Measurements from ENCODE around the gene HPS1.

HPS1 gene

GRCh38 chr10:98390406-98390805, 56.3 kb downstream of the HPS1 start:
- Histone ChIP-seq H2BK5ac (ENCODE audit: low read length) (no peak overlapping the region), H3K4me3 (ENCODE audit: low read length in 2 of 2) (no peak overlapping the region), H3K4ac (ENCODE audit: low read length) (no peak overlapping the region), H3K9me3 (replicated peaks in 1 of 2; ENCODE audit: control insufficient read depth in 2 of 2, insufficient read depth in 1 of 2, low read depth in 1 of 2, low read length in 2 of 2) (no peaks in the 10 kb centered on the region), H3K9ac (ENCODE audit: low read depth, low read length, poor library complexity) (peak overlapping the region; percentile 61), H4K8ac (ENCODE audit: low read depth, low read length) (no peak overlapping the region), H2AK5ac (ENCODE audit: low read depth, low read length) (no peak overlapping the region), H3K14ac (ENCODE audit: low read length) (peak overlapping the region; percentile 72), H2BK15ac (ENCODE audit: low read length) (no peak overlapping the region), H2BK120ac (ENCODE audit: low read depth, low read length) (no peak overlapping the region), H2AFZ (ENCODE audit: low read length) (no peak overlapping the region), H3K4me1 (ENCODE audit: control insufficient read depth in 2 of 2, insufficient read depth in 1 of 2, low read depth in 1 of 2, low read length in 2 of 2) (no peaks in the 10 kb centered on the region), H3K18ac (ENCODE audit: low read length) (peak overlapping the region; percentile 49), H3K27me3 (ENCODE audit: control insufficient read depth in 3 of 3, insufficient read depth in 3 of 3, low read depth in 1 of 3, low read length in 3 of 3) (no peaks in the 10 kb centered on the region), H3K79me1 (ENCODE audit: low read depth, low read length) (no peaks in the 10 kb centered on the region), H4K91ac (ENCODE audit: low read depth, low read length, poor library complexity) (no peak overlapping the region), H2BK12ac (ENCODE audit: low read length) (no peak overlapping the region), H3K36me3 (replicated peaks in 1 of 2; ENCODE audit: control insufficient read depth in 2 of 2, insufficient read depth in 2 of 2, low read length in 2 of 2) (no peaks in the 10 kb centered on the region), H3K23ac (ENCODE audit: low read depth, low read length, poor library complexity) (no peak overlapping the region), H3K4me2 (ENCODE audit: insufficient read depth, low read length, poor library complexity, severe bottlenecking) (no peak overlapping the region), H3K27ac (replicated peaks; ENCODE audit: low read length) (no peak overlapping the region)
- DNase-seq (ENCODE audit: low spot score): no peak
- WGBS, 2 donors (ENCODE audit: extremely low coverage in 2 of 2, insufficient read length in 2 of 2, insufficient replicate concordance in 1 of 2): no CpG with 5 or more reads among the region's 4 CpGs

DNA sequence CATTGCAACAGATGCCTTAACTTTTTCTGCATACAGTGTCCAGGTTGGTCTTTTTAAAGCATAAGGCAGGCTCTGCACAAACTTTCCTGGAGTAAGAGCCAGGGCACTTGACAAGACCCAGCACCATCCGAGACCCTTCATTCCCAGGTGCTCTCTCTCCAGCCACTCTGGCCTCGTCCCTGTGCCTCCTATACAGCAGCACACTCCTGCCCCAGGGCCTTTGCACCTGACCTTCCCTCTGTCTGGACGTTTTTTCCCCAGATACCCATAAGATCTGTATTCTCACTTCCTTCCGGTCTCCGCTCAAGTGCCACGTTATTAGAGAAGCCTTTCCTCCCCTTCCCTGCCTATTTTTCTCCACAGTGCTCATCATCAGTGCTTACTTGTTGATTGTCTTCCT, 57.3 kb downstream of the HPS1 start:
- Histone ChIP-seq H3K14ac (ENCODE audit: low read length) (no peak overlapping the region), H3K36me3 (replicated peaks in 1 of 2; ENCODE audit: control insufficient read depth in 2 of 2, insufficient read depth in 2 of 2, low read length in 2 of 2) (no peaks in the 10 kb centered on the region), H3K27me3 (ENCODE audit: control insufficient read depth in 3 of 3, insufficient read depth in 3 of 3, low read depth in 1 of 3, low read length in 3 of 3) (no peaks in the 10 kb centered on the region), H2BK12ac (ENCODE audit: low read length) (no peak overlapping the region), H2AFZ (ENCODE audit: low read length) (no peak overlapping the region), H3K4me2 (ENCODE audit: insufficient read depth, low read length, poor library complexity, severe bottlenecking) (no peak overlapping the region), H3K4me3 (ENCODE audit: low read length in 2 of 2) (peak overlapping the region in 1 of 2 donors; percentile 24), H3K9me3 (replicated peaks in 1 of 2; ENCODE audit: control insufficient read depth in 2 of 2, insufficient read depth in 1 of 2, low read depth in 1 of 2, low read length in 2 of 2) (no peaks in the 10 kb centered on the region), H2AK5ac (ENCODE audit: low read depth, low read length) (no peak overlapping the region), H3K18ac (ENCODE audit: low read length) (no peak overlapping the region), H4K91ac (ENCODE audit: low read depth, low read length, poor library complexity) (no peak overlapping the region), H3K4me1 (ENCODE audit: control insufficient read depth in 2 of 2, insufficient read depth in 1 of 2, low read depth in 1 of 2, low read length in 2 of 2) (no peaks in the 10 kb centered on the region), H3K9ac (ENCODE audit: low read depth, low read length, poor library complexity) (no peak overlapping the region), H3K23ac (ENCODE audit: low read depth, low read length, poor library complexity) (no peak overlapping the region), H2BK120ac (ENCODE audit: low read depth, low read length) (no peak overlapping the region), H2BK15ac (ENCODE audit: low read length) (no peak overlapping the region), H2BK5ac (ENCODE audit: low read length) (no peak overlapping the region), H3K4ac (ENCODE audit: low read length) (no peak overlapping the region), H4K8ac (ENCODE audit: low read depth, low read length) (no peak overlapping the region), H3K27ac (replicated peaks; ENCODE audit: low read length) (no peak overlapping the region), H3K79me1 (ENCODE audit: low read depth, low read length) (no peaks in the 10 kb centered on the region)
- DNase-seq (ENCODE audit: low spot score): no peak
- no CpG with 5 or more reads among the region's 6 CpGs for WGBS, 2 donors (ENCODE audit: extremely low coverage in 2 of 2, insufficient read length in 2 of 2, insufficient replicate concordance in 1 of 2)

DNA sequence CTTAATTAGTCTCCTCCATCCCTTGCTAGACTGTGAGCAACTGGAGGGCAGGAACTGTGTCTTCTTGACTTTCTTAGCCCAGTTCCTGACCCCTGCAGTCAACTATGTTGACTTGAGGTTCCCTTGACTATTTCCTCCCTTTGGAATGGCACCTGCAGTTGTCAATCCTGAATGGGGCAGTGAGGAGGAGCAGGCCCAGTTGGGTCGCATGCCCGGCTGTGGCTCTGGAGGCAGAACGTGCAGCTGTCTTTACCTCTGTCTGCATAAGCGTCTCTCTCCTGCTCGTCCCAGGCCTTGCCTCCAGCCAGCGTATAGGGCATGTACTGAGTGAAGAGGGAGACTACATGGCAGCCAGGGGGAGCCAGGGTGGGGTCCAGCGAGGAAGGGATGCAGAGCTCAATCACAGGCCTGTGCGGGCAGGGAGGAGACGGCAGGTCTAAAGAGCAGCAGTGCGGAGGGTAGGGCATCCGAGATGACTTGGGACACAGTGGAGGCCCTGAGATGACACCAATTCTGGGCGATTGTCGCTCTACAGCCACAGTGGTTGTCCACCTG, 58.6 kb downstream of the HPS1 start:
- Histone ChIP-seq H3K36me3 (replicated peaks in 1 of 2; ENCODE audit: control insufficient read depth in 2 of 2, insufficient read depth in 2 of 2, low read length in 2 of 2) (no peaks in the 10 kb centered on the region), H2AK5ac (ENCODE audit: low read depth, low read length) (no peak overlapping the region), H2BK12ac (ENCODE audit: low read length) (no peak overlapping the region), H3K4me1 (ENCODE audit: control insufficient read depth in 2 of 2, insufficient read depth in 1 of 2, low read depth in 1 of 2, low read length in 2 of 2) (no peaks in the 10 kb centered on the region), H2AFZ (ENCODE audit: low read length) (no peak overlapping the region), H3K23ac (ENCODE audit: low read depth, low read length, poor library complexity) (peak overlapping the region; percentile 1), H3K9ac (ENCODE audit: low read depth, low read length, poor library complexity) (no peak overlapping the region), H3K4me2 (ENCODE audit: insufficient read depth, low read length, poor library complexity, severe bottlenecking) (no peak overlapping the region), H3K27me3 (ENCODE audit: control insufficient read depth in 3 of 3, insufficient read depth in 3 of 3, low read depth in 1 of 3, low read length in 3 of 3) (no peaks in the 10 kb centered on the region), H3K27ac (replicated peaks; ENCODE audit: low read length) (no peak overlapping the region), H3K18ac (ENCODE audit: low read length) (peak overlapping the region; percentile 48), H3K14ac (ENCODE audit: low read length) (no peak overlapping the region), H2BK15ac (ENCODE audit: low read length) (no peak overlapping the region), H4K91ac (ENCODE audit: low read depth, low read length, poor library complexity) (no peak overlapping the region), H3K4me3 (ENCODE audit: low read length in 2 of 2) (no peak overlapping the region), H3K9me3 (replicated peaks in 1 of 2; ENCODE audit: control insufficient read depth in 2 of 2, insufficient read depth in 1 of 2, low read depth in 1 of 2, low read length in 2 of 2) (no peaks in the 10 kb centered on the region), H2BK5ac (ENCODE audit: low read length) (no peak overlapping the region), H2BK120ac (ENCODE audit: low read depth, low read length) (no peak overlapping the region), H4K8ac (ENCODE audit: low read depth, low read length) (no peak overlapping the region), H3K79me1 (ENCODE audit: low read depth, low read length) (no peaks in the 10 kb centered on the region), H3K4ac (ENCODE audit: low read length) (peak overlapping the region; percentile 40)
- DNase-seq (ENCODE audit: low spot score): no peak
- no CpG with 5 or more reads among the region's 13 CpGs for WGBS, 2 donors (ENCODE audit: extremely low coverage in 2 of 2, insufficient read length in 2 of 2, insufficient replicate concordance in 1 of 2)

DNA sequence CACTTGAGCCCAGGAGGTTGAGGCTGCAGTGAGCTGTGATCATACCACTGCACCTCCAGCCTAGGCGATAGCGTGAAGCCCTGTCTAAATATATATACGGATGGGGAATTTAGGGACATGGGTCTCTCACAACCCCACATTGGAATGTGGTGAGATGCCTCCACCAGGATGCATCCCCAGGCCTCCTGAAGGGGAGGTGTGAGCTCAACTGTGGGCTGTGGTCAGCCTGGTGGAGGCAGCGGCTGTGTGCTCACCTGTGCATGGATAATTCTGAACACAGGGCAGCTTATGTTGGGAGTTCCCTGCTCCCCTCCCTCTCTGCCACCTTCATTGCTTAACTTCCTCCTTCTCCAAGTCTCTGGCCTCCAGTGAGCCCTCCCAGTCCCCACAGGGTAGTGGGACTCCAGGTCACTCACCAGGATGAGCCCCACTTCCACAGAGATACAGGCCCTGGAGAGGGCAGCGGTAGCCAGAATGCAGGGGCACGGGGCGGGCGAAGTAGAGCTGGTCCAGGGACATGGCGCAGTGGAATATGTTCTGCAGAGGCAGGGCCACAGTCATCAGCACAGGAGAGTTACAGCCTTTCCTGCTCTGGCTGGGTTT, 62.1 kb downstream of the HPS1 start:
- H3K9ac ChIP-seq (ENCODE audit: low read depth, low read length, poor library complexity): peak overlapping the region; percentile 12
- no peak overlapping the region for H3K27ac ChIP-seq (replicated peaks; ENCODE audit: low read length)
- H3K27me3 ChIP-seq (ENCODE audit: control insufficient read depth in 3 of 3, insufficient read depth in 3 of 3, low read depth in 1 of 3, low read length in 3 of 3): no peaks in the 10 kb centered on the region
- no peak overlapping the region for H3K4me3 ChIP-seq (ENCODE audit: low read length in 2 of 2)
- H3K9me3 ChIP-seq (replicated peaks in 1 of 2; ENCODE audit: control insufficient read depth in 2 of 2, insufficient read depth in 1 of 2, low read depth in 1 of 2, low read length in 2 of 2): no peaks in the 10 kb centered on the region
- no peaks in the 10 kb centered on the region for H3K79me1 ChIP-seq (ENCODE audit: low read depth, low read length)
- H3K18ac ChIP-seq (ENCODE audit: low read length): no peak overlapping the region
- no peaks in the 10 kb centered on the region for H3K4me1 ChIP-seq (ENCODE audit: control insufficient read depth in 2 of 2, insufficient read depth in 1 of 2, low read depth in 1 of 2, low read length in 2 of 2)
- H2AFZ ChIP-seq (ENCODE audit: low read length): no peak overlapping the region
- no peak overlapping the region for H4K91ac ChIP-seq (ENCODE audit: low read depth, low read length, poor library complexity)
- no peak overlapping the region for H3K23ac ChIP-seq (ENCODE audit: low read depth, low read length, poor library complexity)
- no peak overlapping the region for H4K8ac ChIP-seq (ENCODE audit: low read depth, low read length)
- no peak overlapping the region for H3K4ac ChIP-seq (ENCODE audit: low read length)
- H2BK12ac ChIP-seq (ENCODE audit: low read length): no peak overlapping the region
- no peak overlapping the region for H2AK5ac ChIP-seq (ENCODE audit: low read depth, low read length)
- no CpG with 5 or more reads among the region's 9 CpGs for WGBS, 2 donors (ENCODE audit: extremely low coverage in 2 of 2, insufficient read length in 2 of 2, insufficient replicate concordance in 1 of 2)
- H3K14ac ChIP-seq (ENCODE audit: low read length): no peak overlapping the region
- no peak overlapping the region for H2BK15ac ChIP-seq (ENCODE audit: low read length)
- no peak overlapping the region for H3K4me2 ChIP-seq (ENCODE audit: insufficient read depth, low read length, poor library complexity, severe bottlenecking)
- H3K36me3 ChIP-seq (replicated peaks in 1 of 2; ENCODE audit: control insufficient read depth in 2 of 2, insufficient read depth in 2 of 2, low read length in 2 of 2): no peaks in the 10 kb centered on the region
- H2BK120ac ChIP-seq (ENCODE audit: low read depth, low read length): no peak overlapping the region
- H2BK5ac ChIP-seq (ENCODE audit: low read length): no peak overlapping the region
- no peak for DNase-seq (ENCODE audit: low spot score)

All from neuronal stem cell (in vitro differentiated cells).